ENCODE measurements around the gene CALB2. TPM values are rescaled to one million over a fixed set of nuclear protein-coding genes. Genes with fewer than 3 reads are reported as not detected.

CALB2 gene
- polyA plus RNA-seq, 2 of the 4 experiments (the other 2 are of a cell fraction): 3.7 to 6.4 TPM

DNA sequence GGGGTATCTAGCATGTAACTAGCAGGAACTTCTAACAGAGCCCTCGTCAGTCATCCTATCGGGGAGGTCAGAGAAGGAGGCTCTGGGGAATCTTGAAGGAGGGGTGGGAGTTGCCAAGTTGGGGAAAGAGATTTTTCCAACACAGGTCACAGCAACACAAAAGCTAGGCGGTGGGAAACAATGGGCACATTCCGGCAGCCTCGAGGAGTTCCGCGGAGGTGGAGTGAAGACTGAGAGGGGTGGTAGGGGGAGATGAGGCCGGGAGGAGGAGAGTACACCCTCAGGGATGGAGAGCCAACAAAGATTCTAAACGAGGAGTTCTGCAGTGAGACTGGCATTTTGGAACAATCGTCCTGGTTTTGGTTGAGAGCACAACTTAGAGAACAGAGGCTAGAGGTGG is 13.5 kb upstream of the CALB2 start:
- no peak for FAIRE-seq
- H3K4me1 ChIP-seq: no peaks in the 10 kb centered on the region
- ChIA-PET POLR2A (no interaction called here), CTCF (interaction anchor here (0.8 to 2.2 kb wide), 2 partner anchors 13 to 33 kb away, joined by 3 to 8 read pairs; partner anchors contain the start of gene CALB2)
- no peak overlapping the region for H3K27ac ChIP-seq
- DNase-seq (ENCODE audit: low read depth in 1 of 2, low spot score in 1 of 2): no peak
- TF ChIP-seq E2F6 (IDR thresholded peaks at IDR 0.05; ENCODE audit: borderline replicate concordance, low read depth) (no peak), CHD2 (IDR thresholded peaks at IDR 0.05; ENCODE audit: low read length, partially characterized antibody) (no peak), CBX8 (IDR thresholded peaks at IDR 0.05) (no peak), ZSCAN20 (CRISPR knock-in tag; IDR thresholded peaks at IDR 0.05) (no peak), POLR2AphosphoS2 (conservative IDR thresholded peaks at IDR 0.05; ENCODE audit: low read length) (no peak), MAZ (IDR thresholded peaks at IDR 0.05; ENCODE audit: borderline replicate concordance, low read depth, low read length) (no peak), HOXB5 (CRISPR knock-in tag; IDR thresholded peaks at IDR 0.05) (no peak), EHF (CRISPR knock-in tag; IDR thresholded peaks at IDR 0.05) (no peak), RFX5 (IDR thresholded peaks at IDR 0.05) (no peak)
- TF ChIP-seq, protein P1, sequence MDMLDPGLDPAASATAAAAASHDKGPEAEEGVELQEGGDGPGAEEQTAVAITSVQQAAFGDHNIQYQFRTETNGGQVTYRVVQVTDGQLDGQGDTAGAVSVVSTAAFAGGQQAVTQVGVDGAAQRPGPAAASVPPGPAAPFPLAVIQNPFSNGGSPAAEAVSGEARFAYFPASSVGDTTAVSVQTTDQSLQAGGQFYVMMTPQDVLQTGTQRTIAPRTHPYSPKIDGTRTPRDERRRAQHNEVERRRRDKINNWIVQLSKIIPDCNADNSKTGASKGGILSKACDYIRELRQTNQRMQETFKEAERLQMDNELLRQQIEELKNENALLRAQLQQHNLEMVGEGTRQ (IDR thresholded peaks at IDR 0.05): no peak
- TF ChIP-seq, protein P2, sequence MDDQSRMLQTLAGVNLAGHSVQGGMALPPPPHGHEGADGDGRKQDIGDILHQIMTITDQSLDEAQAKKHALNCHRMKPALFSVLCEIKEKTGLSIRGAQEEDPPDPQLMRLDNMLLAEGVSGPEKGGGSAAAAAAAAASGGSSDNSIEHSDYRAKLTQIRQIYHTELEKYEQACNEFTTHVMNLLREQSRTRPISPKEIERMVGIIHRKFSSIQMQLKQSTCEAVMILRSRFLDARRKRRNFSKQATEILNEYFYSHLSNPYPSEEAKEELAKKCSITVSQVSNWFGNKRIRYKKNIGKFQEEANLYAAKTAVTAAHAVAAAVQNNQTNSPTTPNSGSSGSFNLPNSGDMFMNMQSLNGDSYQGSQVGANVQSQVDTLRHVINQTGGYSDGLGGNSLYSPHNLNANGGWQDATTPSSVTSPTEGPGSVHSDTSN (IDR thresholded peaks at IDR 0.05): no peak
- no peaks in the 10 kb centered on the region for H3K9me3 ChIP-seq
- H3K4me3 ChIP-seq: no peak overlapping the region
- no peak for ATAC-seq
- no peak overlapping the region for H3K4me2 ChIP-seq
- WGBS (ENCODE audit: missing lambda C conversion rate): 61% methylated on average over 10 of the region's 10 CpGs

DNA sequence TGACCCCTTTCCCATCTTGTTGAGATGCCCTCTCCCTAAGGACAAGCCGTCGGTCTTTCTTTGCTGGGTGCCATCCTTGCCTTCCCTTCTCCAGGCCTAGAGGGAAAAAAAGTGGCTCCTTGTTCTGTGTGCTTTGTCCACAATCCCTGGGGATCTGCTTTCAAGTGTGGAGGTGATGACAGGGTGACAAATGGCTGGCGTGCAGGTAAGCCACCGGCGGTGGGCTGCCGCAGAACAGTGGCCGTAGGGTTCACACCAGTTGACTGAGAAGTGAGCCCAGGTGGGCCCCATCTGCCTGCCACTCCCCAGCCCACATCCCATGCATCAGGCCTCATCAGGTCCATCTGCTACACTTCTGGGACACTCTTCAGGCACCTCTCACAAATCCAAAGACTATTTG is 11.4 kb upstream of the CALB2 start:
- POLR2A ChIA-PET: no interaction called here
- ATAC-seq: no peak
- FAIRE-seq: no peak
- Histone ChIP-seq H3K4me1 (no peaks in the 10 kb centered on the region), H3K9me3 (no peaks in the 10 kb centered on the region), H3K4me3 (no peak overlapping the region), H3K27ac (no peak overlapping the region), H3K4me2 (no peak overlapping the region)
- 70% methylated on average over 7 of the region's 7 CpGs for WGBS (ENCODE audit: missing lambda C conversion rate)
- CTCF ChIA-PET: interaction anchor here (1.6 to 4.8 kb wide), 2 partner anchors 12 to 153 kb away, joined by 3 to 33 read pairs; partner anchors contain the start of gene CALB2
- no peak for DNase-seq (ENCODE audit: low read depth in 1 of 2, low spot score in 1 of 2)
- TF ChIP-seq NR3C1 (IDR thresholded peaks at IDR 0.05) (no peak), JUN (IDR thresholded peaks at IDR 0.05) (no peak), HDAC2 (IDR thresholded peaks at IDR 0.05) (no peak), FOSB (CRISPR knock-in tag; IDR thresholded peaks at IDR 0.05) (no peak)
- TF ChIP-seq, protein P3, sequence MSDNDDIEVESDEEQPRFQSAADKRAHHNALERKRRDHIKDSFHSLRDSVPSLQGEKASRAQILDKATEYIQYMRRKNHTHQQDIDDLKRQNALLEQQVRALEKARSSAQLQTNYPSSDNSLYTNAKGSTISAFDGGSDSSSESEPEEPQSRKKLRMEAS (IDR thresholded peaks at IDR 0.05): no peak

DNA sequence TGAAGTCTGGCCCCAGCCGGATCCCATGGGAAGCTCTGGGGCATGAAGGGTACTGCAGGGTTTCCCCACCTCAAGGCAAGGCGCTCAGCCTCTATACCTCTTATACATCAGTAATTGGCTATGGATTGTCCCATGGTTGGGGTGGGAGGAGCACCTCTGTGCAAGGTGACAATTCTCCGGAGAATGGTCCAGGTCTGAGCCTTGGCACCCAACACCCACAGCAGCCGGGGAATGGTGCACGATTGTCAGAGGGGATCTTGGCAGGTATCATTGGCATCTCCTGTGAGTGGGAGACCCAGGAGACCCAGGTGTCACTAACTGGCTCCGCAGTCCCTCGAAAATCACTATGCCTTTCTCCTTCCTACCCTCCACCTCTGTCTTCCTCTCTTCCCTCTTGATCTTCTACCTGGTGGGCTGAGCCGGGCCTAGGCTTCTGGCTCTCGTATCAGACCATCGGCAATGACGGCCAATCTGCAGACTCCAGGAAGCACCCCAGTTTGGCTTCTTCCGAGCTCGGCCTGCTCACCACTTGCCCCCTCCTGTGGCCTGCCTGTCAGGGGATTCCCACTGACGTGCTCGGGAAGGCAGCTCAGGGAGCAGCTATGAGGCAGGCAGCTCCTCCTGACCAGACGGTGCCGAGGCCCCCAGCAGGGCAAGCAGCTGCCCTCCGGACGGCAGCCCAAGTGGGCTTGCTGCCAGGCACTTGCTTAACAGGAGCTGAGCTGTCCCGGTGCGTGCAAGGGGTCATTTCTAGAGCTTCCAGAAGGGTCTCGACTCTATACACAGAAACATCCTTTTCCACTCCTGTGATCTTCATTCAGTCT is 10.0 kb upstream of the CALB2 start:
- TF ChIP-seq ZSCAN20 (CRISPR knock-in tag; IDR thresholded peaks at IDR 0.05) (no peak), NR3C1 (IDR thresholded peaks at IDR 0.05) (no peak), FOXS1 (CRISPR knock-in tag; IDR thresholded peaks at IDR 0.05) (no peak), CEBPB (IDR thresholded peaks at IDR 0.05) (no peak), ELK1 (IDR thresholded peaks at IDR 0.05; ENCODE audit: low read depth, low read length) (no peak), HEYL (CRISPR knock-in tag; IDR thresholded peaks at IDR 0.05) (no peak), HDAC2 (IDR thresholded peaks at IDR 0.05) (no peak), EHMT2 (IDR thresholded peaks at IDR 0.05; ENCODE audit: low read depth) (no peak), FOSL2 (IDR thresholded peaks at IDR 0.05) (no peak), FOSL2 (CRISPR knock-in tag; IDR thresholded peaks at IDR 0.05) (no peak), MYC (IDR thresholded peaks at IDR 0.05; ENCODE audit: borderline replicate concordance, low read length) (no peak), CHD4 (IDR thresholded peaks at IDR 0.05; ENCODE audit: borderline replicate concordance) (no peak)
- TF ChIP-seq, protein P2 (IDR thresholded peaks at IDR 0.05): no peak
- 65% methylated on average over 22 of the region's 22 CpGs for WGBS (ENCODE audit: missing lambda C conversion rate)
- ATAC-seq: no peak
- no peak for FAIRE-seq
- Histone ChIP-seq H3K4me3 (no peak overlapping the region), H3K4me2 (no peak overlapping the region), H3K27ac (no peak overlapping the region), H3K9me3 (no peaks in the 10 kb centered on the region), H3K4me1 (no peaks in the 10 kb centered on the region)
- ChIA-PET POLR2A (no interaction called here), CTCF (interaction anchor here (1.4 to 4.8 kb wide), 3 partner anchors 10 to 151 kb away, joined by 3 to 33 read pairs (median 5); partner anchors contain the start of gene CALB2)
- no peak for DNase-seq (ENCODE audit: low read depth in 1 of 2, low spot score in 1 of 2)
